WTC11 (cell line): ENCODE results near the gene MRPS27. TPM values are rescaled to one million over a fixed set of nuclear protein-coding genes. Genes with fewer than 3 reads are reported as not detected.

Source experiments
- ATAC-seq: fragments of 200-7000 bp; cut with Tn5 transposase; 2 replicates; pipeline ENCODE4 v1.10.0; 2021; ENCODE audit warnings: mild to moderate bottlenecking, moderate library complexity
- CTCF ChIA-PET: fragments of 300-600 bp; sonication (Branson Sonifier 250); formaldehyde crosslinking; loops from one replicate; lab custom pipeline; 2021; ENCODE audit warnings: antibody characterized with exemption; lab: Charles Lee
- POLR2A ChIA-PET: fragments of 350-600 bp; sonication (Branson Sonifier 250); formaldehyde crosslinking; loops from one replicate; lab custom pipeline; 2021; ENCODE audit warnings: antibody characterized with exemption; lab: Charles Lee
- DNase-seq: peaks from one replicate; pipeline ENCODE4 v3.0.0; 2021; ENCODE audit warnings: low spot score
- H3K27ac Mint-ChIP-seq: 2 replicates; pipeline ENCODE4 v1.8.0; 2021; ENCODE audit warnings: mixed read lengths
- H3K27me3 Mint-ChIP-seq: 2 replicates; pipeline ENCODE4 v1.8.0; 2021; ENCODE audit warnings: low read depth, mild to moderate bottlenecking, moderate library complexity, mixed read lengths
- H3K36me3 Mint-ChIP-seq: 2 replicates; pipeline ENCODE4 v1.8.0; 2021; ENCODE audit warnings: mixed read lengths
- H3K4me1 Mint-ChIP-seq: 2 replicates; pipeline ENCODE4 v1.8.0; 2022; ENCODE audit warnings: mixed read lengths
- H3K4me3 Mint-ChIP-seq: 2 replicates; pipeline ENCODE4 v1.8.0; 2021; ENCODE audit warnings: mild to moderate bottlenecking, moderate library complexity, mixed read lengths
- H3K9me3 Mint-ChIP-seq: 2 replicates; pipeline ENCODE4 v1.8.0; 2021; ENCODE audit warnings: mixed read lengths
- ATF3 ChIP-seq: sonication (generic); formaldehyde crosslinking; conservative IDR thresholded peaks from 2 replicates; pipeline ENCODE4 v1.8.1; 2022; ENCODE audit warnings: mild to moderate bottlenecking, missing genetic modification reagents
- CBFB ChIP-seq: sonication (generic); formaldehyde crosslinking; IDR thresholded peaks from 2 replicates; pipeline ENCODE4 v1.8.1; 2022; ENCODE audit warnings: mild to moderate bottlenecking, low read depth, missing genetic modification reagents
- CREB1 ChIP-seq: sonication (generic); formaldehyde crosslinking; IDR thresholded peaks from 2 replicates; pipeline ENCODE4 v1.8.0; 2023; ENCODE audit warnings: mild to moderate bottlenecking, missing genetic modification reagents
- CTCF ChIP-seq: fragments of 200-600 bp; IDR thresholded peaks from 2 replicates; pipeline ENCODE4 v1.8.0; 2022; ENCODE audit warnings: antibody characterized with exemption
- GRHL2 ChIP-seq: fragments of 250-450 bp; sonication (Bioruptor Pico); IDR thresholded peaks from 2 replicates; pipeline ENCODE4 v1.8.0; 2022; ENCODE audit warnings: mild to moderate bottlenecking, moderate library complexity; ENCODE audit not compliant: insufficient replicate concordance, severe bottlenecking
- GTF2I ChIP-seq: fragments of 250-450 bp; sonication (Bioruptor Pico); conservative IDR thresholded peaks from 2 replicates; pipeline ENCODE4 v1.4.0; 2021; ENCODE audit warnings: mild to moderate bottlenecking
- HMGA2 ChIP-seq: fragments of 250-450 bp; sonication (Bioruptor Pico); IDR thresholded peaks from 2 replicates; pipeline ENCODE4 v1.4.0; 2021; ENCODE audit warnings: mild to moderate bottlenecking, moderate library complexity
- HMGXB4 ChIP-seq: sonication (generic); formaldehyde crosslinking; IDR thresholded peaks from 2 replicates; pipeline ENCODE4 v1.8.1; 2023; ENCODE audit warnings: mild to moderate bottlenecking, moderate library complexity, missing genetic modification reagents
- KAT7 ChIP-seq: sonication (generic); formaldehyde crosslinking; IDR thresholded peaks from 2 replicates; pipeline ENCODE4 v1.8.1; 2023; ENCODE audit warnings: missing genetic modification reagents, mild to moderate bottlenecking, borderline replicate concordance
- NFATC4 ChIP-seq: fragments of 250-450 bp; sonication (Bioruptor Pico); IDR thresholded peaks from 2 replicates; pipeline ENCODE4 v1.9.0; 2021; ENCODE audit warnings: mild to moderate bottlenecking
- NR2C2 ChIP-seq: sonication (generic); formaldehyde crosslinking; IDR thresholded peaks from 2 replicates; pipeline ENCODE4 v1.8.0; 2022; ENCODE audit warnings: mild to moderate bottlenecking, missing genetic modification reagents
- NR3C1 ChIP-seq: sonication (generic); formaldehyde crosslinking; conservative IDR thresholded peaks from 2 replicates; pipeline ENCODE4 v1.8.1; 2023; ENCODE audit warnings: low read depth, mild to moderate bottlenecking, missing genetic modification reagents
- OVOL2 ChIP-seq: fragments of 250-450 bp; sonication (Bioruptor Pico); IDR thresholded peaks from 2 replicates; pipeline ENCODE4 v1.9.0; 2021; ENCODE audit warnings: mild to moderate bottlenecking, borderline replicate concordance
- PREB ChIP-seq: sonication (generic); formaldehyde crosslinking; IDR thresholded peaks from 2 replicates; pipeline ENCODE4 v1.8.1; 2022; ENCODE audit warnings: mild to moderate bottlenecking, missing genetic modification reagents, moderate library complexity, borderline replicate concordance
- RORB ChIP-seq: fragments of 250-450 bp; sonication (Bioruptor Pico); IDR thresholded peaks from 2 replicates; pipeline ENCODE4 v1.9.0; 2021; ENCODE audit warnings: mild to moderate bottlenecking
- SMAD4 ChIP-seq: sonication (generic); formaldehyde crosslinking; IDR thresholded peaks from 2 replicates; pipeline ENCODE4 v1.8.0; 2022; ENCODE audit warnings: mild to moderate bottlenecking, missing genetic modification reagents
- SP1 ChIP-seq: sonication (generic); formaldehyde crosslinking; conservative IDR thresholded peaks from 2 replicates; pipeline ENCODE4 v1.8.1; 2022; ENCODE audit warnings: missing genetic modification reagents
- ZBTB21 ChIP-seq: sonication (generic); formaldehyde crosslinking; IDR thresholded peaks from 2 replicates; pipeline ENCODE4 v1.8.1; 2023; ENCODE audit warnings: mild to moderate bottlenecking, missing genetic modification reagents, borderline replicate concordance
- ZMAT4 ChIP-seq: fragments of 250-450 bp; sonication (Bioruptor Pico); IDR thresholded peaks from 2 replicates; pipeline ENCODE4 v1.9.0; 2021; ENCODE audit warnings: mild to moderate bottlenecking
- ZNF232 ChIP-seq: sonication (generic); formaldehyde crosslinking; IDR thresholded peaks from 2 replicates; pipeline ENCODE4 v1.8.0; 2022; ENCODE audit warnings: mild to moderate bottlenecking, missing genetic modification reagents
- ZNF396 ChIP-seq: fragments of 250-450 bp; sonication (Bioruptor Pico); IDR thresholded peaks from 2 replicates; pipeline ENCODE4 v1.8.0; 2021; ENCODE audit warnings: mild to moderate bottlenecking, moderate library complexity, borderline replicate concordance
- ZNF671 ChIP-seq: fragments of 250-450 bp; sonication (Bioruptor Pico); IDR thresholded peaks from 2 replicates; pipeline ENCODE4 v1.8.0; 2021; ENCODE audit warnings: mild to moderate bottlenecking
- total RNA-seq: library from RNA; stranded (reverse); gene quantifications from 3 replicates; pipeline ENCODE4 v1.2.3, GENCODE V29; 2021
- TF ChIP-seq, protein P1 (sequence below): sonication (generic); formaldehyde crosslinking; conservative IDR thresholded peaks from 2 replicates; pipeline ENCODE4 v1.8.1; 2023; ENCODE audit warnings: mild to moderate bottlenecking, low read depth, missing genetic modification reagents, moderate library complexity
- TF ChIP-seq, protein P2 (sequence below): fragments of 250-450 bp; sonication (Bioruptor Pico); IDR thresholded peaks from 2 replicates; pipeline ENCODE4 v1.9.0; 2021; ENCODE audit warnings: mild to moderate bottlenecking

MRPS27 gene
- total RNA-seq, 1 experiment from 2014 or later = 80.1 TPM

DNA sequence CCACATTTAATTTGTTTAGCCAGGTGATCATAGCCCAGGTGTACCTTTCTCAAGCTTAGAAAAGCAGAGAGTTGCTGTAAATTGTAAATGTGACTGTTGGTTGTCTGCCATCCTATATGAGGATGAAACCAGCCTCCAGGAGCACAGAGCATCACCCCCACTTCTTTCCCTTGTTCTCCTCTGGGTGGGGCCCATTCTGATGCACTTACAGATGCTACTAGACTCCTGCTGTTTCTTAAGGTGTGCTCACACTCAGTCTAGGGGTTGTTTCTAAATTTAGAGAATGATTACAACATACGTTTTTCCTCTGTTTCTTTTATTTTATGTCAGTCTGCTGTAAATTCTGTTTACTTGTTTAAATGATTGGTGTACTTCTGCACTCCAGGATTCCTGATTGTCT lies 10.7 kb upstream of the MRPS27 start:
- peaks cover 41% of the 10 kb centered on the region for H3K36me3 Mint-ChIP-seq
- POLR2A ChIA-PET = no interaction called here
- ATAC-seq (no peak), DNase-seq (no peak)
- no peaks in the 10 kb centered on the region for H3K27me3 Mint-ChIP-seq
- no peak overlapping the region for H3K4me3 Mint-ChIP-seq
- CTCF ChIA-PET = no interaction called here
- peaks cover 3% of the 10 kb centered on the region; the same call in 1 of the 2 replicates for H3K9me3 Mint-ChIP-seq
- H3K4me1 Mint-ChIP-seq = peaks cover 10% of the 10 kb centered on the region
- TF ChIP-seq ZNF232 (CRISPR knock-in tag) = no peak
- TF ChIP-seq CTCF = no peak
- no peak for TF ChIP-seq ZNF671 (CRISPR knock-in tag)
- TF ChIP-seq ATF3 (CRISPR knock-in tag) = no peak
- TF ChIP-seq PREB (CRISPR knock-in tag) = no peak
- no peak for TF ChIP-seq ZNF396 (CRISPR knock-in tag)
- no peak for TF ChIP-seq CBFB (CRISPR knock-in tag)
- TF ChIP-seq SMAD4 (CRISPR knock-in tag) = no peak
- TF ChIP-seq KAT7 (CRISPR knock-in tag) = no peak
- no peak for TF ChIP-seq RORB (CRISPR knock-in tag)
- TF ChIP-seq NR2C2 (CRISPR knock-in tag) = no peak
- TF ChIP-seq NR3C1 (CRISPR knock-in tag) = no peak
- no peak for TF ChIP-seq GTF2I (CRISPR knock-in tag)
- TF ChIP-seq ZMAT4 (CRISPR knock-in tag) = no peak
- TF ChIP-seq SP1 = no peak
- no peak for TF ChIP-seq GRHL2 (CRISPR knock-in tag)
- TF ChIP-seq, all 79 proteins: peak for 0
- H3K27ac Mint-ChIP-seq = no peak overlapping the region

- Mint-ChIP-seq H3K36me3 (peaks cover 41% of the 10 kb centered on the region), H3K27ac (no peak overlapping the region)
These were observed 8.1 kb upstream of the MRPS27 start for GRCh38 chr5:72328172-72328571.

GRCh38 chr5:72326306-72326649 lies 6.2 kb upstream of the MRPS27 start:
- POLR2A ChIA-PET = no interaction called here
- Mint-ChIP-seq H3K27me3 (no peaks in the 10 kb centered on the region), H3K4me3 (no peak overlapping the region), H3K36me3 (peaks cover 35% of the 10 kb centered on the region), H3K27ac (no peak overlapping the region), H3K9me3 (peaks cover 3% of the 10 kb centered on the region; the same call in 1 of the 2 replicates), H3K4me1 (peaks cover 27% of the 10 kb centered on the region)
- ATAC-seq (no peak), DNase-seq (no peak)
- CTCF ChIA-PET = no interaction called here
- TF ChIP-seq HMGXB4 (CRISPR knock-in tag) (no peak), ZBTB21 (no peak), CREB1 (CRISPR knock-in tag) (no peak), OVOL2 (CRISPR knock-in tag) (no peak)
- TF ChIP-seq, protein P1, sequence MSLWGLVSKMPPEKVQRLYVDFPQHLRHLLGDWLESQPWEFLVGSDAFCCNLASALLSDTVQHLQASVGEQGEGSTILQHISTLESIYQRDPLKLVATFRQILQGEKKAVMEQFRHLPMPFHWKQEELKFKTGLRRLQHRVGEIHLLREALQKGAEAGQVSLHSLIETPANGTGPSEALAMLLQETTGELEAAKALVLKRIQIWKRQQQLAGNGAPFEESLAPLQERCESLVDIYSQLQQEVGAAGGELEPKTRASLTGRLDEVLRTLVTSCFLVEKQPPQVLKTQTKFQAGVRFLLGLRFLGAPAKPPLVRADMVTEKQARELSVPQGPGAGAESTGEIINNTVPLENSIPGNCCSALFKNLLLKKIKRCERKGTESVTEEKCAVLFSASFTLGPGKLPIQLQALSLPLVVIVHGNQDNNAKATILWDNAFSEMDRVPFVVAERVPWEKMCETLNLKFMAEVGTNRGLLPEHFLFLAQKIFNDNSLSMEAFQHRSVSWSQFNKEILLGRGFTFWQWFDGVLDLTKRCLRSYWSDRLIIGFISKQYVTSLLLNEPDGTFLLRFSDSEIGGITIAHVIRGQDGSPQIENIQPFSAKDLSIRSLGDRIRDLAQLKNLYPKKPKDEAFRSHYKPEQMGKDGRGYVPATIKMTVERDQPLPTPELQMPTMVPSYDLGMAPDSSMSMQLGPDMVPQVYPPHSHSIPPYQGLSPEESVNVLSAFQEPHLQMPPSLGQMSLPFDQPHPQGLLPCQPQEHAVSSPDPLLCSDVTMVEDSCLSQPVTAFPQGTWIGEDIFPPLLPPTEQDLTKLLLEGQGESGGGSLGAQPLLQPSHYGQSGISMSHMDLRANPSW (CRISPR knock-in tag) = no peak
- TF ChIP-seq, protein P2, sequence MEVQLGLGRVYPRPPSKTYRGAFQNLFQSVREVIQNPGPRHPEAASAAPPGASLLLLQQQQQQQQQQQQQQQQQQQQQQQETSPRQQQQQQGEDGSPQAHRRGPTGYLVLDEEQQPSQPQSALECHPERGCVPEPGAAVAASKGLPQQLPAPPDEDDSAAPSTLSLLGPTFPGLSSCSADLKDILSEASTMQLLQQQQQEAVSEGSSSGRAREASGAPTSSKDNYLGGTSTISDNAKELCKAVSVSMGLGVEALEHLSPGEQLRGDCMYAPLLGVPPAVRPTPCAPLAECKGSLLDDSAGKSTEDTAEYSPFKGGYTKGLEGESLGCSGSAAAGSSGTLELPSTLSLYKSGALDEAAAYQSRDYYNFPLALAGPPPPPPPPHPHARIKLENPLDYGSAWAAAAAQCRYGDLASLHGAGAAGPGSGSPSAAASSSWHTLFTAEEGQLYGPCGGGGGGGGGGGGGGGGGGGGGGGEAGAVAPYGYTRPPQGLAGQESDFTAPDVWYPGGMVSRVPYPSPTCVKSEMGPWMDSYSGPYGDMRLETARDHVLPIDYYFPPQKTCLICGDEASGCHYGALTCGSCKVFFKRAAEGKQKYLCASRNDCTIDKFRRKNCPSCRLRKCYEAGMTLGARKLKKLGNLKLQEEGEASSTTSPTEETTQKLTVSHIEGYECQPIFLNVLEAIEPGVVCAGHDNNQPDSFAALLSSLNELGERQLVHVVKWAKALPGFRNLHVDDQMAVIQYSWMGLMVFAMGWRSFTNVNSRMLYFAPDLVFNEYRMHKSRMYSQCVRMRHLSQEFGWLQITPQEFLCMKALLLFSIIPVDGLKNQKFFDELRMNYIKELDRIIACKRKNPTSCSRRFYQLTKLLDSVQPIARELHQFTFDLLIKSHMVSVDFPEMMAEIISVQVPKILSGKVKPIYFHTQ (CRISPR knock-in tag) = no peak

More at GRCh38 chr5:72328172-72328571, 8.1 kb upstream of the MRPS27 start:
- Mint-ChIP-seq H3K9me3 (peaks cover 3% of the 10 kb centered on the region; the same call in 1 of the 2 replicates), H3K27me3 (no peaks in the 10 kb centered on the region), H3K4me3 (no peak overlapping the region), H3K4me1 (peaks cover 14% of the 10 kb centered on the region)
- no peak for DNase-seq
- TF ChIP-seq NFATC4 (CRISPR knock-in tag) = no peak
- no peak for TF ChIP-seq SP1
- TF ChIP-seq HMGA2 (CRISPR knock-in tag) = no peak
- no peak for ATAC-seq
- CTCF ChIA-PET = no interaction called here
- POLR2A ChIA-PET = no interaction called here
